HG03457 (cell line): ENCODE measurements around the gene NOD1.
A peak's percentile ranks its signal among the peaks of the same experiment; 100 is the strongest.
"Not testable (repeated sequence)": the region's sequence is repeated elsewhere in the genome, so short reads cannot be mapped to it uniquely, and the experiment has no call there.

Experiments used
- ATAC-seq: cut with Tn5 transposase; IDR thresholded peaks from one replicate; pipeline ENCODE4 v1.9.1; 2021; ENCODE audit warnings: moderate number of reproducible peaks; ENCODE audit not compliant: unreplicated experiment

Gene NOD1

GRCh38 chr7:30505174-30505697 is 26.7 kb upstream of the NOD1 start:
- no peak for ATAC-seq

GRCh38 chr7:30504301-30505173 is 26.0 kb upstream of the NOD1 start, which contains the start of gene GGCT:
GGCT (minus strand) TSS chr7:30504829; CDS start chr7:30504709, 120 bp downstream.
- ATAC-seq = peak; percentile 98

- no peak for ATAC-seq
Measured at GRCh38 chr7:30503274-30504212, 25.0 kb upstream of the NOD1 start.

- no peak for ATAC-seq
Measured at GRCh38 chr7:30502470-30503251, 24.1 kb upstream of the NOD1 start.

- ATAC-seq = no peak
Measured at GRCh38 chr7:30501264-30501663, 22.7 kb upstream of the NOD1 start.

- no peak for ATAC-seq
Measured at GRCh38 chr7:30493228-30493627, 14.6 kb upstream of the NOD1 start.

GRCh38 chr7:30491417-30491816 is 12.8 kb upstream of the NOD1 start:
- ATAC-seq = no peak

GRCh38 chr7:30487371-30487770 is 8.8 kb upstream of the NOD1 start:
- no peak for ATAC-seq

GRCh38 chr7:30485667-30486066 is 7.1 kb upstream of the NOD1 start:
- ATAC-seq = no peak

GRCh38 chr7:30481416-30481815 is 2.8 kb upstream of the NOD1 start:
- not testable (repeated sequence) for ATAC-seq

GRCh38 chr7:30479202-30480120 is 877 bp upstream of the NOD1 start:
- ATAC-seq = no peak

GRCh38 chr7:30476459-30477145 is 2.0 kb downstream of the NOD1 start:
- ATAC-seq = no peak

- no peak for ATAC-seq
Measured at GRCh38 chr7:30475580-30475979, 3.0 kb downstream of the NOD1 start.

GRCh38 chr7:30474893-30475292 is 3.7 kb downstream of the NOD1 start:
- no peak for ATAC-seq

GRCh38 chr7:30474485-30474884 is 4.1 kb downstream of the NOD1 start:
- ATAC-seq = no peak

- ATAC-seq = no peak
Measured at GRCh38 chr7:30473903-30474302, 4.7 kb downstream of the NOD1 start.

- no peak for ATAC-seq
Measured at GRCh38 chr7:30472784-30473775, 5.5 kb downstream of the NOD1 start.
